ENCODE measurements around the gene EPB41L5. TPM values are rescaled to one million over a fixed set of nuclear protein-coding genes. Genes with fewer than 3 reads are reported as not detected.
"Not testable (repeated sequence)": the region's sequence is repeated elsewhere in the genome, so short reads cannot be mapped to it uniquely, and the experiment has no call there.

EPB41L5 gene
- total RNA-seq, 4 donors from 2014 or later, result 13.7 to 49.7 (median 21.1) TPM

- WGBS, 2 donors (ENCODE audit: low coverage in 1 of 2), result 63 to 84% methylated on average over 3 of the region's 3 CpGs
- Histone ChIP-seq H3K4me3 (no peak overlapping the region), H3K27me3 (no peaks in the 10 kb centered on the region), H3K36me3 (peaks cover 0 to 12% of the 10 kb centered on the region in 2 donors), H3K4me1 (no peaks in the 10 kb centered on the region), H3K9me3 (no peaks in the 10 kb centered on the region), H3K27ac (no peak overlapping the region)
- TF ChIP-seq CTCF (IDR thresholded peaks at IDR 0.05) (no peak), POLR2A (IDR thresholded peaks at IDR 0.05) (no peak), EP300 (IDR thresholded peaks at IDR 0.05) (no peak), POLR2AphosphoS5 (IDR thresholded peaks at IDR 0.05) (no peak)
- no peak for ATAC-seq
Observed at GRCh38 chr2:120118018-120118417, 105.1 kb downstream of the EPB41L5 start.

GRCh38 chr2:120118471-120118870, 105.6 kb downstream of the EPB41L5 start:
- peaks cover 0 to 12% of the 10 kb centered on the region in 2 donors for H3K36me3 ChIP-seq
- WGBS, 2 donors (ENCODE audit: low coverage in 1 of 2), result 75 to 98% methylated on average over 2 to 3 of the region's 4 CpGs
- no peak for ATAC-seq
- no peak overlapping the region for H3K4me3 ChIP-seq
- no peak for TF ChIP-seq POLR2A (IDR thresholded peaks at IDR 0.05)
- no peak for TF ChIP-seq EP300 (IDR thresholded peaks at IDR 0.05)
- no peak for TF ChIP-seq CTCF (IDR thresholded peaks at IDR 0.05)
- TF ChIP-seq POLR2AphosphoS5 (IDR thresholded peaks at IDR 0.05), result no peak
- no peaks in the 10 kb centered on the region for H3K27me3 ChIP-seq
- no peaks in the 10 kb centered on the region for H3K9me3 ChIP-seq
- H3K4me1 ChIP-seq, result no peaks in the 10 kb centered on the region
- H3K27ac ChIP-seq, result no peak overlapping the region

- peaks cover 0 to 17% of the 10 kb centered on the region in 2 donors for H3K36me3 ChIP-seq
- WGBS, 2 donors (ENCODE audit: low coverage in 1 of 2), result 95 to 100% methylated on average over 2 of the region's 3 CpGs
- H3K4me1 ChIP-seq, H3K27ac ChIP-seq, ATAC-seq, H3K9me3 ChIP-seq, H3K27me3 ChIP-seq, H3K4me3 ChIP-seq: not testable (repeated sequence)
Observed at GRCh38 chr2:120121337-120121736, 108.5 kb downstream of the EPB41L5 start.

- no peak overlapping the region for H3K4me3 ChIP-seq
- H3K27ac ChIP-seq, result no peak overlapping the region
- no peaks in the 10 kb centered on the region for H3K27me3 ChIP-seq
- H3K9me3 ChIP-seq, result no peaks in the 10 kb centered on the region
- peaks cover 0 to 17% of the 10 kb centered on the region in 2 donors for H3K36me3 ChIP-seq
- no peak for TF ChIP-seq CTCF (IDR thresholded peaks at IDR 0.05)
- TF ChIP-seq POLR2AphosphoS5 (IDR thresholded peaks at IDR 0.05), result no peak
- TF ChIP-seq EP300 (IDR thresholded peaks at IDR 0.05), result no peak
- TF ChIP-seq POLR2A (IDR thresholded peaks at IDR 0.05), result no peak
- no peaks in the 10 kb centered on the region for H3K4me1 ChIP-seq
- ATAC-seq, result no peak
- WGBS, 2 donors (ENCODE audit: low coverage in 1 of 2), result 88 to 97% methylated on average over 2 to 3 of the region's 3 CpGs
Observed at GRCh38 chr2:120123090-120123489, 110.2 kb downstream of the EPB41L5 start.

GRCh38 chr2:120125195-120125594, 112.3 kb downstream of the EPB41L5 start:
- TF ChIP-seq CTCF (IDR thresholded peaks at IDR 0.05) (no peak), POLR2A (IDR thresholded peaks at IDR 0.05) (no peak), EP300 (IDR thresholded peaks at IDR 0.05) (no peak), POLR2AphosphoS5 (IDR thresholded peaks at IDR 0.05) (no peak)

More at GRCh38 chr2:120125195-120125594, 112.3 kb downstream of the EPB41L5 start:
- WGBS, 2 donors (ENCODE audit: low coverage in 1 of 2), result 61 to 82% methylated on average over 3 of the region's 3 CpGs
- Histone ChIP-seq H3K36me3 (peaks cover 0 to 10% of the 10 kb centered on the region in 2 donors), H3K4me1 (no peaks in the 10 kb centered on the region), H3K27ac (no peak overlapping the region), H3K4me3 (no peak overlapping the region), H3K9me3 (no peaks in the 10 kb centered on the region), H3K27me3 (no peaks in the 10 kb centered on the region)
- no peak for ATAC-seq
